A549 treated with dexamethasone at 1 μM for 4 hours (cell line): ENCODE results near the gene FFAR1. TPM values are rescaled to one million over a fixed set of nuclear protein-coding genes. Genes with fewer than 3 reads are reported as not detected.

Experiments used
- total RNA-seq: library from RNA; stranded (reverse); fragments of 200-300 nt; extraction: Qiagen RNA extraction; gene quantifications from 5 replicates; pipeline ENCODE4 v1.2.3, GENCODE V29; 2022

The FFAR1 gene
- total RNA-seq = 0.06 TPM in 1 of 5 replicates, not detected in the others

GRCh38 chr19:35347171-35347929 lies at the start of gene FFAR1:
TSS of gene FFAR1 (plus strand) at chr19:35347902. CDS start at chr19:35351552, 3,650 bp downstream.

GRCh38 chr19:35328851-35329285 lies 18.8 kb upstream of the FFAR1 start, which contains the start of gene CD22:
TSS of gene CD22 (plus strand) at chr19:35329187. CDS start at chr19:35332041, 2,854 bp downstream.

GRCh38 chr19:35357867-35358573 lies 10.3 kb downstream of the FFAR1 start, which contains the start of gene FFAR3:
TSS of gene FFAR3 (plus strand) at chr19:35358460. CDS start at chr19:35358891, 431 bp downstream.

GRCh38 chr19:35370722-35371121 lies 23.0 kb downstream of the FFAR1 start, which contains the start of gene GPR42:
TSS of gene GPR42 (plus strand) at chr19:35371068. CDS start at chr19:35371360, 292 bp downstream.

Other genes with a start within 250 kb of the FFAR1 start
- gene FXYD3, start 232.1 kb upstream of the FFAR1 start, total RNA-seq = 0.33 to 0.67 TPM (median 0.42 TPM) in 5 replicates
- gene LGI4, start 212.8 kb upstream of the FFAR1 start, total RNA-seq = 0.15 to 0.45 TPM (median 0.22 TPM) in 5 replicates
- 0.22 to 0.33 TPM in 2 of 5 replicates, not detected in the others for gene FXYD1, start 209.1 kb upstream of the FFAR1 start, total RNA-seq
- gene FXYD7, start 204.6 kb upstream of the FFAR1 start, total RNA-seq = 0.14 to 0.19 TPM (median 0.17 TPM) in 3 of 5 replicates, not detected in the others
- 171 to 243 TPM (median 234 TPM) in 5 replicates for gene FXYD5, start 193.2 kb upstream of the FFAR1 start, total RNA-seq
- gene FAM187B, start 119.2 kb upstream of the FFAR1 start, total RNA-seq = not detected in 5 replicates
- 7.4 to 11.3 TPM (median 8.8 TPM) in 5 replicates for gene LSR, start 98.9 kb upstream of the FFAR1 start, total RNA-seq
- 120 to 172 TPM (median 158 TPM) in 5 replicates for gene USF2, start 78.9 kb upstream of the FFAR1 start, total RNA-seq
- 0.03 to 0.13 TPM (median 0.08 TPM) in 3 of 5 replicates, not detected in the others for gene HAMP, start 65.4 kb upstream of the FFAR1 start, total RNA-seq
- gene MAG, start 55.7 kb upstream of the FFAR1 start, total RNA-seq = 0.15 TPM in 1 of 5 replicates, not detected in the others
- 0.88 to 1.3 TPM (median 1.1 TPM) in 5 replicates for gene CD22, start 18.7 kb upstream of the FFAR1 start, total RNA-seq
- gene FFAR3, start 10.6 kb downstream of the FFAR1 start, total RNA-seq = 0.06 to 0.17 TPM in 2 of 5 replicates, not detected in the others
- gene GPR42, start 23.2 kb downstream of the FFAR1 start, total RNA-seq = not detected in 5 replicates
- 0.03 to 0.06 TPM (median 0.04 TPM) in 4 of 5 replicates, not detected in the other for gene FFAR2, start 100.4 kb downstream of the FFAR1 start, total RNA-seq
- gene KRTDAP, start 142.6 kb downstream of the FFAR1 start, total RNA-seq = not detected in 5 replicates
- gene DMKN, start 165.7 kb downstream of the FFAR1 start, total RNA-seq = 31.6 to 41.1 TPM (median 36.7 TPM) in 5 replicates
- 2.9 to 4.4 TPM (median 3.9 TPM) in 5 replicates for gene SBSN, start 180.4 kb downstream of the FFAR1 start, total RNA-seq
- 0.07 to 0.26 TPM (median 0.09 TPM) in 5 replicates for gene GAPDHS, start 185.6 kb downstream of the FFAR1 start, total RNA-seq
- 352 to 413 TPM (median 378 TPM) in 5 replicates for gene TMEM147, start 197.7 kb downstream of the FFAR1 start, total RNA-seq
- 0.02 to 0.19 TPM (median 0.08 TPM) in 4 of 5 replicates, not detected in the other for gene ATP4A, start 215.8 kb downstream of the FFAR1 start, total RNA-seq
- not detected in 5 replicates for gene PMIS2, start 238.3 kb downstream of the FFAR1 start, total RNA-seq